HG02798 (cell line): Measurements from ENCODE around the gene BMAL1.

Experiments used
- ATAC-seq: cut with Tn5 transposase; IDR thresholded peaks from one replicate; pipeline ENCODE4 v1.9.1; 2021; ENCODE audit warnings: mild to moderate bottlenecking; ENCODE audit not compliant: unreplicated experiment, poor library complexity

BMAL1 gene

GRCh38 chr11:13260963-13261588 is 16.5 kb upstream of the BMAL1 start:
- no peak for ATAC-seq

DNA sequence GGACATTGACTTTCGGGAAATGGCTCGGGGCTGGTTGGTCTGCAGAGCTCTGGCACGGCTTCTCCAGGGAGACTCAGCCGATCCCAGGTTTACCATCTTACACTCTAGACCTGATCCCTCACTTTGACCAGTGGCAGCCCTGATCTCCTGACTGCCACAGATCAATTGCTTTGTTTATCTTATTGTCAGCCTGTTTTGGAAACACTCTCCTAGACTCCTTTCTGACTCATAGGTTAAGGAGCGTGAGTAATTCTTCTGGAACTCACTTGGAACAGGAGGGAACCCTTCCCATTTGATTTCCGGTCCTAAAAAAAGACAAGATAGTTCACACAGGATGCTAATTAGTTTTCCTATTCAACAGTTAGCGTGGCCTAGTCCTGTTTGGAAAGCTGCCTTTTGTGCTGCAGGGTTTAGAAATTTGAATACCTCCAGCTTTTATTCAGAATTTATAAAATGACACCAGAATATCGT is 16.0 kb upstream of the BMAL1 start:
- no peak for ATAC-seq

DNA sequence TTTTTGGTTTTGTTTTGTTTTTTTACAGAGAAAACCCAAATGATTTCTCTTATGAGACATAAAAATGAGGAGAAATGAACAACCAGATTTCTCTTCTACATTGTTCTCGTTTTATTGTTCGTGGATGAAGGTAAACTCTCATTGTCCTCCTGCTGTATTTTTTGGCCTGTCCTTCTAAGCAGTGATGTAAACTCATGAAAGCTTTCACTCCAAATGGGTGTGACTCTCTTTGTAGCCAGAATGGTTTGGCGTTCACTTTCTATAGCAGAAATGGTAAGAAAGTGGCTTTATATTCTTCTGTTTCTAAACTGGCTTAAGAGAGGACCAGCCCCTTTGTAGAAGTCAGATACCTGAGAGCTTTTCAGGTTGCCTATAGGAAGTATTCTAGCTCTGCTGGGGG is 15.5 kb upstream of the BMAL1 start:
- ATAC-seq = no peak

DNA sequence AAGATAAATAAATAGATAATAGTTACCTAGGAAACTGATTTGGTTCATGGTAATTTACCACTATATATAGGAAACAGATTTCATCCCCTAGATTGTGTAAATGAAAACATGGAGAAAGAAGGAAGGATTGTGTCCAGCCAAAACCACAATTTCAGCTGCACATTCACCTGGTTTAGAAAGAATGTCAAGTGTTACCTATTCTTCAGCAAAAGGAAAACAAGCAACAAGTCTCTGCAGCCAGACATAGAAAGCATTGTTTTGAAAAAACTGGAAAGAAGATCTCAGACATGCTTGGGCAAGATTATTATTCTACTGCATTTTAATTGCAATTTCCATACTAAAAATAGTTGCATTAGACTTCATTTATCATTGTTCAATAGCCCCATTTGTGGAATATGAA is 8.8 kb upstream of the BMAL1 start:
- no peak for ATAC-seq

DNA sequence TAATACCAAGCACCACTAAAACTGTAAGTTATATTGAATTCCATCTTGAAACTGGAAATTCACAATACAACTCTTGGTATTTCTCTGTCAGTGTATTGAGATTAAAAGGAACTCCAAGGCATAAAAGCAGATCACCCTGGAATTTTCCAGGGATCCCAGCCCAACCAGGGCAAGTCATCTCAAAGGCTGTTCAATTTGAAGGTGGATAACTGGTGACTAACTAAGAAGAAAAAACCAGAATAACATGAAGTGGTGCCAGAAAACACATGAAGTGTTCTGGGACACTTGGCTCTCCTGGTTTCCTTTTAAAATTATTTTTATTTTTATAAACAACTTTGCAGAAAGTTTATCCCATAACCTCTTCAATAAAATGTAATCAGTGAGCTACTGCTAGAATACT is 7.8 kb upstream of the BMAL1 start:
- no peak for ATAC-seq

- no peak for ATAC-seq
These were observed 6.4 kb upstream of the BMAL1 start for GRCh38 chr11:13271060-13271693.

DNA sequence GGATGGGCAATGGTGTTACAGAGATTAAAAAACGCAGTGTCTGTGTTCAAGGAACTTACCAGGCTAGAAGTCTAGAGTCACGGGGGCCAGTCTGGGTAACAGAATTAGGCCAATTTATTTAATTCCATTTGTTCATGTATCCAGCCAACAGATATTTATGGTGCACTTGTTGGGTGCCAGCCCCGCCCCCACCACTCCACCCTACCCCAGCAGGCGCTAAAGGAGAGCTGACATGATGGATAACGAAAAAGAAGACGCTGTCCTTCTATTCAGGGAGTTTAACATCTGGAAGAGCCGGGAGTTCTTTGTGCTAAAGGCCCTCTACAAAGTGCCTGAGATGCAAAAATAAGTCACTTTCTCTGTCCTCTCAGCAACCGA is 1.1 kb upstream of the BMAL1 start:
- ATAC-seq = no peak

GRCh38 chr11:13276832-13277767 is 490 bp upstream of the BMAL1 start:
- peak; percentile 94 for ATAC-seq

- no peak for ATAC-seq
These were observed 1.3 kb downstream of the BMAL1 start for GRCh38 chr11:13278609-13279486.

DNA sequence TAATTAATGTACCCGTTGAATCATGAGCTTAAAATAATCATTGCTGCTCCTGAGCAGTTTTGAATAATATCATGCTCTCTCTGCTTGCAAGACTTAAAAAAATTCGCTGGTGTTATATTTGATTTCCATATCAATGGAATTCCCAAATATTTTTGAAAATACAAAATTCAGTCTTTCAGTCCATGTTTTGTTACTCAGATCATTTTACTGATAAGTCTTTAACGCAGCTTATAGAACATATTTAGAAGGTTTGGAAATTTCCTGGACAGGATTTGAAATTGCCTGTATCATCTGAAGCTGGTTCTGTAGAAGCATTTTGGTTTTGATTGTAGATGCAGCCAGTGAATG is 1.9 kb downstream of the BMAL1 start:
- no peak for ATAC-seq

GRCh38 chr11:13280092-13280722 is 2.6 kb downstream of the BMAL1 start:
- ATAC-seq = no peak

DNA sequence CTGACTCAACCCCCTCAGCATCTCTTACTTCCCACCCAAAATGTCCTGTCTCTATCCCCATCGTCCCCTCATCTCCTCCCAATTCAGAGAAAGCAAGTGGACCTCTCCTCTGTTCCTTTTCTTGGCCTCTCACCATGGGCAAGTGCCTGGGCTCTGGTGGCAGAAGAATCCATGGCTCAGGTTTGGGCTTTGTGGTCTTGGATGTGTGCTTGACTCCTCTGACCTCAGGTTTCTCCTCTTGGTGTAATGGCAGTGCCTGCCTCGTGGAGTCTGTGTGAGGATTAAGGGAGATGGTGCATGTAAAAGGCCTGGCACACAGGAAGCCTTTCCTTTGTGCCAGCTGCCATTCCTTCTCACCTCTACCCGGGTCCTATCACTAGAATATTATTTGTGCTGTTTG is 3.2 kb downstream of the BMAL1 start:
- ATAC-seq = no peak

DNA sequence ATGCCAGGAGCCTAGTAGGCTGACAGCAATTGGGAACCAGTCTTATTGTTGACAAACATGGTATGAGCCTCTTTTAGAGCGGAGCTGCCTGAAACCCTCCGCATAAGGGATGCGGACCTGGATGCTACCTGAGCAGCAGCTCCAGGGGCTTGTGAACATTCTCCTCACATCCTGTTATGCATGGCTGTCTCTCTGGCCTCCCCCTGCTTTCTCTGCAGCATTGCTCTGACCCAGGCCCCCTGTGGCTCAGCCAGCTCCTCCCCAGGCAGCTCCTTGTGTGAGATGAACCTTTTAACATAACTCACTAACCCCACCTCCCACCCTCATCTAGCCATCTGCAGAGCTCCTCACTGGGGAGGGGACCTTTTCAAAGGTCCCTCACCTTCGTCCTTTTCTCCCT is 6.0 kb downstream of the BMAL1 start:
- no peak for ATAC-seq

DNA sequence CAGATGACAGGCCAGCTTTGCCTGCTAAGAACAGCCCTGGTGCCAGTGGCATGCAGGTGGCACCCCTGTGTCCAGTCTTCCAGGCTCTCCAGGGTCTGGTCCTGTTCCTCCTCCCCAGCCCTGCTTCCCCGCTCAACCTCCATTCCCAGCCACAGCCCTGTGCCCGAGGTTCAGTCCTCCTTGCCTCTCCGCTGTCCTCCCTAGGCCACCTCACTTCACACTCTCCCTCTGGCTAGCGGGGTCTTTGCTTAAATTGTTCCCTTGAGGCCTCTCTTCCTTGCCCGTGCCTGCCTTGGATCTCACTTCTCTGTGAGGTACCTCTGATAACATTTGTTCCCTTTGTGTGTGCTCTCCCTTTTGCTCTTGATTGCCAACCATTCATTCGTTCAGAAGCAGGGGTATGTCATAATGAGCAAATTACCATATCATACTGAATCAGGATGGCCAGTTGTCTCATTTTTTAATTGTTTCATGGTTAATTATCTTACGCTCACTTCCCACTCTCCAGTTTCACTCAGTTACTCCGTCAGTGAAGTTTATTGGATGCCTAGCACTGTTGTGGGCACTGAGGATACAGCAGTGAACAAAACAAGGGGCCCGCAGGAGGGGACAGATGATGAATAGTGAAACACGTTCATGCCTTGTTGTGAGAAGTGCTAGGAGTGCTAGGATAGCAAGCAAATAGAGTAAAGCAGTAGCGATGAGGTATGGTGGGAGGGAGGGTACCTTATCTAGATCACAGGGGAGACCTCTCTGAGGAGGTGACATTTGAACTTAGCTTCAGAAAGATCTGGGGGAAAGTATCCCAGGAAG is 7.4 kb downstream of the BMAL1 start:
- no peak for ATAC-seq

- ATAC-seq = no peak
These were observed 8.8 kb downstream of the BMAL1 start for GRCh38 chr11:13286279-13286821.

DNA sequence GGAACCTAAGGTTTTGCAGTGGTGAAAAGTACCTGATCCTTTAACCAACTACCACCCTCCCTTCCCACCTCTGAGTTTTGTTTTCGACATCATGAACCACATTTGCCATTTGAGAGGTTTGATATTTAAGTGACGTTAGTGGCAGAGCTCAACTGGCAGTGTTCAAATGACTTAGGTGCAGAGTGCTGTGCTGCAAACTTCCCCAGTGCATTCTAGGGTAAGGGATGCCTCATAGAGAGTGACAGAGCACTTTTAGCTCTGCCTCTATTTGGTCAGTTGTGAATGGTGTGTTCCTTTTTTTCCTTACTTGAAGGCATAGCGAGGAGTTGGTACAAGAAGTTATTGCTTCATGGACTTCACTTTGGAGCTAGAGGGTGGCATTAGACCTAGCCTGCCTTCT is 9.4 kb downstream of the BMAL1 start:
- no peak for ATAC-seq

DNA sequence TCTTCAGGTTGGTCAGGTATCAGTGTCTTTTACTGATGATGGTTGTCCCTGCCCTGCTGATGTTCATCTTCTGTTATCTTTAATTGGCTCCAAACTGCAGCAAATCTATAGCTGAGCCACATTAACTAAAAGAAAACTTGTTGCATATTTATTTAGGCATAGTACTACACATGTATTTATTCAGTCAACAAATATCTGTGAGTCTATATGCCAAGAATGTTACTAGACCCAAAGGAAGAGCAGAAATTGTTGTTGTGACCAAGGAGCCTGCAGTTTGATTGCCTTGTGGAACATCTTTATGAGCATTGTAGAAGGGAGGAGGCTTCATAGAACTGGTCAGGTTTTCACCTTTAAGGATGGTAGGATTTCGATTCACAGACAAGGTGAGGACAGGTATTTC is 10.1 kb downstream of the BMAL1 start:
- ATAC-seq = no peak

GRCh38 chr11:13288375-13289029 is 10.9 kb downstream of the BMAL1 start:
- peak; percentile 60 for ATAC-seq
